Stimulated activated CD4-positive, alpha-beta T cell treated with anti-CD3 and anti-CD28 coated beads, Interleukin-4, amount 100 ng/mL, for 4 hours (primary cell): Measurements from ENCODE around the gene GPRIN2.

ENCODE experiments used
- DNase-seq, 2 experiments: peaks; one replicate each; pipeline ENCODE4 v3.0.0-alpha.2; 2020

The GPRIN2 gene

DNA sequence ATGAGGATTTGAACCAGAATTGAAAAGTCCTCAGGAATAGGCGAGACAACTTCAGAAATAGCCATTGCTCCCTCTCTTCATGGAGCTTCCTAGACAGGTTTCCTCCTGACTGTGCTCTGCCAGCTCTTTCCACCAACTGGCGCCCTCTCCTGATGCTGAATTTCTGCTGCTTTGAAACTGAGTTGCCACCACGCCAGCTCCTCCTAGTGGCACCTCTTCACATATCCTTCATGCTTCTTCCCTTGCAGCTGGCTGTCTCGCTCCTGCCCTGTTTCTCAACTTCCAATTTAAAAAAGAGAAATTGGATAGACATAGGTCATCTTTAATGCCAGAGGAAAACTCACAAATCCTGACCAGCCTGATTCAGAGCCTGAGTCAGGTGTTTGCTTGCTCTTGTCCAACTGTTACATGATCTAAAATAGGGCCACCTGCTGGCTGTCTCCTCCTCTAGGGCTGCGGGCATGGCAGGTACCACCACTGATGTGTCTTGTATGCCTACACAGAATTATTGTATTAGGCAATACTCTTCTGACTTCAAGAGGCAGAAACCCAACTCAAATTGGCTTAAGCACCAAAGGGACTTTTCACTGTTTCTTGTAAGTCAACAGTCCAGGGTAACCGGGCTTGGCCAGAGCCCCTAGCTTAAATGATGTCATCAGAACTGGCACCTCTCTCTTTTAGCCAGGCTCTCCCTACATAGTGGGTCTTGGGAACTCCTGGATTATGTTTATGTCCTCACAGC is 9.3 kb upstream of the GPRIN2 start:
- peak; percentile 22 to 30 for DNase-seq

DNA sequence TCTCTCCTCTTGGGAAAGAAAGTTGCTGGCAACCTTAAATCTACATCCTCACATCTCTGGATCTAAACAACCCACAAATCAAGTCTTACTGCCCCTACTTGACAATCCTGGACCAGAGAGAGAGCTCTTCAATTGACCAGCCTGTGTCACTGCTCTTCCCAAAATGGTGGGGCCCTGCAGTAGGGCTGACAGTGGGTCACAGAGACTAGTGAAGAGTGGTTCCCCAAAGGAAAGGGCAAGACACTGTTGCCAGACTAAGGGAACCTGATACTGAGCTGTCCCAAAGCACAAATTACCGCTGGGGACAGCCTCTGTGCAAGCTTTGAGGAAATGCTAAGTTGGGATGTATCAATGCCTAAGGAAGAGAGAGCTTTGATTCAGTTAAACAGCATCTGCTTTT is 4.5 kb upstream of the GPRIN2 start:
- peak in 1 of 2 experiments; percentile 1 for DNase-seq

DNA sequence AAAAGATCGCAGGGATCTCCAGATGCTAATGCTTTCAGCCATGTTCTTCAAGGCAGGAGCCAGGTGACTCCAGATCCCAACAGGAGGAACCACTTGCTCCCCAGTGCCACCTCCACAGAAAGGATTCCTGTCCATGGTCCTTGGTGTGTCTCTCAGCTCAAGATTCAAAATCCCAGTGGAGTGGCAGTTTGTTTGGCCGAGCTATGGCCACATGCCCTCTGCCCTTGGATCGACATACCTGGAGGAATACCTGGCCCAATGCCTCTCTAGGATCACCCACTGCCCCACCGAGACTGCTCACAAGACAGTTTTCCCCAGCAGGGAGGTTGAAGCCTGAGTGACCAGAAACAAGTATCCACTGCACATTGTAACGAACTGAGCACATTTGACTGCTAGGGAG is 3.9 kb upstream of the GPRIN2 start:
- peak in 1 of 2 experiments; percentile 1 for DNase-seq

DNA sequence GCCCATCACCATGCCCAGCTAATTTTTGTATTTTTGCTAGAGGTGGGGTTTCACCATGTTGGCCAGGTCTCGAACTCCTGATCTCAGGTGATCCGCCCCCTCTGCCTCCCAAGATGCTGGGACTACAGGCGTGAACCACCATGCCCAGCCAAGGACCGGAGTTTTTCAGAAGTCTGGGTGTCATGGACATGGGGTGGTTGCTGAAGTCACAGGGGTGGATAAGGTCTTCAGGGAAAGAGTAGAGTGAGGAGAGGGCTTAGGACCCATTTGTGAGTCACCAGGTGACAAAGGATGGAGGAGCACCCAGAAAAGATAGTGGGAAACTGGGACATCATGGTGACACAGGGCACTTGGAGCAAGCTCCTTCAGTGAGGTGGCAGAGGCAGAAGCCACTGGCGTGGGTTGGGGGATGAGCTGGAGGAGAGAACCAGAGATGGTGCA is 2.8 kb upstream of the GPRIN2 start:
- no peak for DNase-seq

DNA sequence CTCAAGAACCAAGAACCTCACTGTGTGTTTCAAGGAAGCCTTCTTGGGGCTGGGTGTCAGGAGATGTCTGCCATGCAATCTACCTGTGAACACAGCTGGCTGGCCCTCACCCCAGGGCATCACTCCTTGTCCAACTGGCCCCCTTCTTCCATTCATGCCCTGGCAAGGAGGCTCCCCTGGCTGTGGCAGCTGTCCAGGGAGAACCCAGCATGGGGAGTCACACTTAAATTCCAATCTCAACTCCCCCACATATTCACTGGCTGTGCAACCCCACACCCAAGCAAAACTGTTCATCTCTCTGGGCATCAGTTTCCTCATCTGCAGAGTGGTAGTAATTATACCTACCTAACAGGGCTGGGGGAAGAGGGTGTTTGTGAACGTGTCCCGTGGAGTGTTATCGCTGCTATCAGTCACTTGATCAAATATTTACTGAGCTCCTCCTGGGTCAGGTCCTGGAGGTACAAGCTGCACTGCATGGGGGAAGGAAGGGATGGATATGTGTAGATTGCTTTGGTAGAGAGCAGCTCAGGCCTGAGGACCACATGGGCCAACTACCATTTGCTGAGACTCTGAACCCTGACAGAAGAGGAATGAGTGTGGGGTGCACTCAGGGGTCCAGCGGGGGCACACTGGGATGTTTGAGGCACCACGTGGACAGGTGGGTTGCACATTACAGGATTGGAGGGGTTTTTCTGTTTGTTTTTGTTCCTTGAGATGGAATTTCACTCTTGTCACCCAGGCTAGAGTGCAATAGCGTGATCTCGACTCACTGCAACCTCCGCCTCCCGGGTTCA is 2.1 kb upstream of the GPRIN2 start:
- peak in 1 of 2 experiments; percentile 1 for DNase-seq

DNA sequence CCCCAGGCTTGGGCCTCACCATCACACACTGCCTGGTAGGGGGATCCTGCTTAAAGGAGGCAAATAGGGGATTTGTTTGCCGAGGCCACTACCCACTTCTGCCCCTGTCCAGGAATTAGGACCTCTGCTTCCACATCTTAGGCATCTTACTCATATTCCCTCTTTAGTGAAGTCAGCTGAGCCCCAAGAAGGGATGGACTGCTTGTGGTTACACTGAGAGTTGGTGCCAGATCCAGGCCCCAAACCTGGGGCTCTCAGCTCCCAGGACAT is 1.6 kb upstream of the GPRIN2 start:
- DNase-seq, result no peak

DNA sequence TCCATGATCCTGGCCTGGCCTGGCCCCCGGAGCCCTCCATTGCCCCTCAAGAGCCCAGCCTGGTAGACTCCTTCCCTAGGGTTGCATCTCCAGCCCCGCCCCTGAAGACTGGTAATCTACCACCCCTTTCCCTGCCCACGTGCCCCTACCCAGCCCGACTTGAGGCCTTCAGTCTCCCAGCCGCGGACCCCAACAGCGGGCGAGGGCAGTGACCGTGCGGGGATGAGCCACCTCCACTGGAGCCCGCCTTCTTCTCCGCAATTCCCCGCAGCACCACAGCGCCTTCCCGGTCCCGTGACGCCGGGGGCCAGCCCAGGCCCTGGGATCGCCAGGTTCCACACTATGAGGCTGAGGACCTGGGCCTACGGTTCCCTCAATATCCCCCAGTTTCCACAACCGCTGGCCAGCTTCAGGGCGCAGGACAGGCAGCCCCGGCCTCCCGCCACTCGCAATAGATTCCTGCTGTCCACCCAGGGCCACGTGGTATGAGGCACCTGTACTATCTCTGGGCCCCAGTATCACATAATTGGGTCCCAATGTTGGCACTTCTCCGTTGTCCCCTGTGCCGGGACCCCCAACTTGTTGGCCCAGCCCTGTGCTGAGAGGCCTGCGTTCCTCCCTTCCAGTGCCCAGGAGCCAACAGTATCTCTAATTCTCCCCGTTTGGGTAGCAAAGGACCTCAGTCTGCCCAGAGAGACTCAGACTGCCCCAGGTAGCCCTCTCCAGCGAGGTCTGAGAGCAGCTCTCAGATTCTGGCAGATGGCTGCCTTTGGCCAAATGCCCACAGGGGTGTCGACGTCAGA is 1.1 kb upstream of the GPRIN2 start:
- DNase-seq, result peak in 1 of 2 experiments; percentile 1

DNA sequence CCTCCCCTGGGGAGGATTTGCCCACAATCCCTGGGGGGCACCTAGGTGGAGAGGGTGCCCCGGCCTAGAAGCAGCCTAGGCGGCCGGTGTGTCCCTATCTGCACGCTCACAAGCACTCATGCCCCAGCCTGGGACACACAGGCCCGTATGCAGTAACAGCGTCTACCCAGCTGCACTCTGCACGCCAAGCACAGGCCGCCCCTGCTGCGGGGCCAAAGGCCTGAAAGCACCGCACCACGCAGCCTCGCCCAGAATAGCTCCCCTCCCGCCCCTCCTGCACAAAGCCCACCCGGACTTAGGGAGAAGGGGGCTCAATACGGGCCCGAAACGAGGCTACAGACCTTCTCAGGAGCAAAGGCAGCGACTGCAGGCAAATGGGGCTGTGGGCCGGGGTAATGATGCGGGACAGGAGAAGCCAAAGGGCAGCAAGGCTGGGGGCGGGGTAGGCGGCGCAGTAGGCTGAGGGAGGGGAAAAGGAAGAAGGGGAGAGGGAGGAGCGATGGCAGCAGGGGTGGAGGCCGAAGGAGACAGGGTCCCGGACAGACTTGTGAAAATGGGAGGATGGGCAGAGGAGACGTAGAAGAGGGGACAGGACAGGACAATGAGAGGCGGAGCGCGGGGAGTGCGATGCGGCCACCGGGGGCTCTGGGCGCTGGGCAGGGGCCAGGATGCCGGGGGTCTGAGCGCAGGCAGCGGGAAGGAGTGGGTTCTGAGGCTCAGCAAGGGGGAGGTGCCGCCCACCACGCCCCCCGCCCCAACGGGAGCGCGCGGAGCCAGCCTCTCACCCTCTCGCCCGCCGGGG is 544 bp downstream of the GPRIN2 start:
- DNase-seq, result no peak

DNA sequence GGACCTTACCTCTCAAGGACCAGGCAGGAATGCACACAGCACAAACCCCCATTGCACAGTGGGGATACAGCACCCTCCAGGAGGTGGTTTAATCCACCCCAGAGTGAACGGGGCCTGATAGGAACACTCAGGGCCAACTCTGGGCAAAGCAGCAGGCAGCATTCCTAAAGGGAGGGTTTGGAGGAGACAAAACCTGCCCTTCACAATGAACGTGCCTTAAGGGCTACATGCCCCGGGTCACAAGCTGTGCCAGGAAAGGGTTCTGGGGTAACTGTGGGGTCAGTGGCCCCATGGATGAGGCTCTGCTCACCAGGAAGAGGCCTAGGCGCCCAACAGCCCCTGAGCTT is 1.1 kb downstream of the GPRIN2 start:
- DNase-seq, result peak in 1 of 2 experiments; percentile 0

DNA sequence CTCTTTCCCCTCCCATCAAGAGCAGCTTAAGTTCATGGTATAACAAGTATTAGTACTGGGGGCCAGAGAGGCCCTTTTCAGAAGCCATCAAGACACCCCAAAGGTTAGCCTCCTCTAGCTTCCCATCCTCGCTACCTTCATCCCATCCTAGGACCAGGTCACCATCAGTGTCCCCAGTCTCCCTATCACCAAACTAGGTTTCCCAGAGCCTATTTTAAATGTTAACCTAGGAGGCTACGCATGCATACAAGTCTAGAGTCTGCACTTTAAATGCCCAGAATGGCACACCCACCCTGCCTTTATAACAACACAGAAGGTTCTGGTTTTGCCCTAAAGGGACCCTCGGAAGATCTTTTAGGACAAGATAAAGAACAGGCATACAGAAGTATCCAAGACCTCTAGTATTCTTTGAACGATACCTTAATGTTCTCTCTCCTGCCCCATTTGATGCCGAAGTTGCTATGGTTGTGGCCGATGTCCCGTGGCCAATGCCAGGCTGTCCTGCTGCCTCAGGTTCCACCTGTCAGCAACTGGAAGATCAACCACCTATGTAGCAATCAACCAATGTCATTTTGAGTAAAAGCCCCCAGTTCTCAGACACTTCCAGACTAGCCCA is 2.2 kb downstream of the GPRIN2 start:
- no peak for DNase-seq

DNA sequence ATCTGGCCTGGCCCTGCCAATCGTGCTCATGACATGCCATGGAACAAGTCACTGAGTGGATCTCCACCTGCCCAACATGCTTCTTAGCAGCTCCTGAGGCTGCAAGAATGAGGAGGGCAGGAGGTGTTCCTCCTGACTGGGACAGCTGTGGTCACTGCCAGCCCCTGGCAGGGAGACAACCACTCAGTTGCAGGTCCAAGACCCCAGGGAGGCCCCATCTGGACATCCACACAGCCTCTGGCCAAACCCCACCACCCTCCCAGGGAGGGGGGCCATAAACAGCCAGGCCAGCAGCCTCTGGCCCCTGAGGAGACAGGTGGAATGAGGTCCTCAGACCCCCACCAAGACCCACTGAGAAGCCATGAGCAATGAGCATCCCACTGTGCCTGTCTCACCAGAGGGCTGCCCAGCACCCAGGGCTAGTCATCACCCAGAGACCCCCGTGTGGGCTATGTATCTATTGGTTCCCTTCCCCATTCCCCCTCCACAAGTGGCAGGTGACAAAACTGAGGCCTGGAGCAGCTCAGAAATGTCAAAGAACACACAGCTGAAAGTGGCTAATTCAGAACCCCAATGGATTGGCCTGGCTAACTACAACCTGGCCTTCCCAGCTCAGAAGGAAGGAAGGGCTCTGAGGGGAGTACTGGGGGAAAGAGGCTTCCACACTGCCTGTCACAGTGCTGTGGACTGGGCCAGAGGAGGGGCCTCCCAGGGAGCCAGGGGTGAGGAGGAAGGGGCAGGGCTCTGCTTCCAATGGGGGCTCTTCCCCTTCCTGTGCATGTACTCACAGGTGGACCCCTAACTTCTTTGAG is 3.0 kb downstream of the GPRIN2 start:
- no peak for DNase-seq

DNA sequence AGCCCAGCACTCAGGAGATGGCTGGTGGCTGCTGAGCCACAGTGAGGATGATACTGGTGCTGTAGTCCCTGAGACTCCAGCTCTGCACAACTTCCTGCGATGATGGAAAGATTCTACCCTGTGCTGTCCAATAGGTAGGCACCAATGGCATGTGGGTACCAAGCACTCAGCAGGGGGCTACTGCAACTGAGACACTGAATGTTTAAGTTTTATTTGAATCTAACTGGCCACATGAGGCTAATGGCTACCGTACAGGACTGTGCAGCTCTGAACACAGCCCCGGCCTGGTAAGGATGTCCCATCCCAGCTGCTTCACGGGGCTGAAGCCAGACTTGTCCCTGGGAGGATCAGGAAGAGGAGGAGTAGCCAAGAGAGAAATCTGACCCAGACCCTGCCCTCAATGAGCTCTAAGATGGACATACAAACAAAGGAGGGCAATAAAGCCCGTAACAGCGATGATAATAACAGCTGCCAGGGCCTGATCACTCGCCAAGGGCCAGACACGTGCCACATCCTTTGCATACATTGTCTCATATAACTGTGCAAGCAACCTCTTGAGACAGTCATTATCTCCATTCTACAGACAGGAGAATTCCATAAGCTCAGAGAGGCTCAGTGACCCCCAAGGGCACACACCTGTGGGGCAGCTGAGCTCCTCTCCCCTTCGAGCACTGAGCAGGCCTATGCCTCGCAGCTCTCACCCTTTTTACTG is 3.8 kb downstream of the GPRIN2 start:
- DNase-seq, result no peak

DNA sequence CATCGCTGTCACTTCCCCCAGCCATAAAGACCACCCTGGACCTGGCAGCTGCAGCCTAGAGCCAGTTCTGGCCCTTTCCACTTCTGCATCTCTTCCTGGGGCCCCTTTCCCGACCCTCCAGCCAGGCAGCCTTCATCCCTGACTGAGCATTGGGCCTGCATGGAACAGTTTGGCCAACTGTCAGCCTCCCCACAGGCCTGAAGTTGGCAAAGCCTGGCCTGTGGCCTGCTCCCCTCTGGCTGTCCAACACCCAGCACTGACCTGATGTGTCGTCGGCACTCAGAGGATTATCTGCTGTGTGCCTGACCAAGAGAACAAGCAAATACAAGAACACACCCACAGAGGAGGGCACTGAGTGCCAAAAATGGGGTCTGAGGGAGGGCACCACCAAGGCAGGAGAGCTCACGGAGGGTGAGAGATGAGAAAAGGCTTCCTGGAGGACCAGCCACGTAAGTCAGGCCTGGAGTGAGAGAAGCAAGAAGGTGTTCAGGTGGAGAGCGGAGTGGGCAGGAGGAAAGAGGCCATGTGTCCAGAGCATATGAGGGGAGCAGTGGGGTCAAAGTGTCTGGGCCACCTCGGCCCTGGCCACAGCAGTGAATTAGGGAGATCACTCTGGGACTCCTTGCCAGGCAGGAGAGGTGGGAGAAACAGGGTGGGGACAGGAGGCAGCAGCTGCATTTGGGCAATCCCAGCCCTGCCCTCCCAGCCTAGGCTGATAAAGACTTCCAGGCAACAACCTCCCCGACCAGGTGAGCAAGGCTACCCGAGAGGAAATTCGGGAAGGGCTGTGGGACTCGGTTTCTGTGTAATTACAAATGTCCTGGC is 4.5 kb downstream of the GPRIN2 start:
- peak in 1 of 2 experiments; percentile 1 for DNase-seq

DNA sequence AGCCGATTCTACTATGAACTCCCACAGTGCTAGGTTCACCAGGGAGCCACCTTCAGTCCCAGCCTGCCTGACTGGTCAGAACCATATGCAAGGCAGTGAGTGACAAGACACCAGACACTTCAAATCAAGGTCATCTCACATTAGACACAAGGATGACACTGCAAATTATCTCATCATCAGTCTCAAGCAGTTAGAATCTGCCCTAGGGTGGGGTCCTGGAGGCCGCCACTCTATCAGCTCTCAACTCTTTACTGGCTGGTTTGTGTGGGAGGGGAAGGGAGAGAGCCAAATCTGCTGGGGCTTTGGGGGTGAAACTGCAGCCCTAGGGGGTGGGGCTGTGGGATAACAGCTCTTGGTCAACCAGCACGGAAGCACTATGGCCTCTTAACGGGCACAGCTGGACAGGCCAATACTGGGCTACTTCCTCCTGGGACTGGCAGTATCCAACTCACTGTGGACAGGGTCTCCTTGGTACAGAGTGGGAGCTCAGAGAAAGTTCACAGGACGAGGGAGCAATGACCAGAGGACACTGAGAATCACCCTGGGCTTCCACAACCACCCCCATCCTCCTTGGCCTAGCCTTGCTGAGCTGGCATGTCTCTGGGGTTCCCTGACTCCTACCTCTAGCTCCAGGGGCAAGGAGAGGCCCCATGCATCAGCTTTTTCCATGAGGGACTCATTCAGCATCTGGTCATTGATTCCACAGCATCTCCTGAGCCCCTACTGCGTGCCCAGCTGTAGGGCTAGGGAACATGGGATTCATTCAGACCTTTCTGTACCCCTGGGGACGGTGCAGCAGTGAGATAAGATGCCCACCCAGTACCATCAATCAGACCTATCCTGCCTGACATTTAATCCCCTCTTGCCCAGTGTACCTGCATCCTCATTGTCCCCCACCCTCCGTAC is 5.4 kb downstream of the GPRIN2 start:
- DNase-seq, result no peak

DNA sequence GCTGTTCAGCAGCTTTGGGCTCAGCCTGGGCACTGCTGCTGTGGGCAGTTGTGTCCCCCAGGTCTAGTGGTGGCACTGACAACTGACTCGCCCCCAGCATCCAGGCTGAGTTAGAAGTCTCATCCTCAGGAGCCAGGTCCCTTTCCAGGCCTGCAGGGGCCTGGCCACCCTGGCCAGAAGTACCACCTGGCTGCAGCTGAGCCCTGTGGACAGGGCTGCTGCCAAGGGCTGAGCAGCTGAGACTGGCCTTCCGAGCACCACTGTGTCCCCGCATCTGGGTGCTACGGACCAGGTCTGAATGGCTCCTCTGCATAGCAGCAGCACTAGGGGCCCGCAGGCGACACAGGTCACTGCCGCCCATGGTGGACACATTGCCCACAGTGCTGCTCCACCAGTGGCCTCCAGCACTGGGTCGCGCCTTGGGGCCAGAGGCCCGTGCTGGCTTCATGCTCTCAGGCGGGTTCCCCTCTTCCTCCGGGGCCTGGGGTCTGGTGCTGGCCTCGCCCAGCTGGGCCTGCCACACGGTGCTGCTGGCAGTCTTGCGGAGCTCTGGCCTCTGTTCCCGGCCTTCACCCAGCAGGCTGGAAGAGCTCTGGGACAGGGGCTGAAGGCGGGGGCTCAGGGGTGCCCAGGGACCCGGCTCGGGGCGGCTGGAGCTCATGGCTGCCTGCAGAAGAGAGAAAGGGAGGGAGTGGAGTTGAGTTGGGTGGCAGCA is 6.2 kb downstream of the GPRIN2 start:
- peak in 1 of 2 experiments; percentile 1 for DNase-seq

DNA sequence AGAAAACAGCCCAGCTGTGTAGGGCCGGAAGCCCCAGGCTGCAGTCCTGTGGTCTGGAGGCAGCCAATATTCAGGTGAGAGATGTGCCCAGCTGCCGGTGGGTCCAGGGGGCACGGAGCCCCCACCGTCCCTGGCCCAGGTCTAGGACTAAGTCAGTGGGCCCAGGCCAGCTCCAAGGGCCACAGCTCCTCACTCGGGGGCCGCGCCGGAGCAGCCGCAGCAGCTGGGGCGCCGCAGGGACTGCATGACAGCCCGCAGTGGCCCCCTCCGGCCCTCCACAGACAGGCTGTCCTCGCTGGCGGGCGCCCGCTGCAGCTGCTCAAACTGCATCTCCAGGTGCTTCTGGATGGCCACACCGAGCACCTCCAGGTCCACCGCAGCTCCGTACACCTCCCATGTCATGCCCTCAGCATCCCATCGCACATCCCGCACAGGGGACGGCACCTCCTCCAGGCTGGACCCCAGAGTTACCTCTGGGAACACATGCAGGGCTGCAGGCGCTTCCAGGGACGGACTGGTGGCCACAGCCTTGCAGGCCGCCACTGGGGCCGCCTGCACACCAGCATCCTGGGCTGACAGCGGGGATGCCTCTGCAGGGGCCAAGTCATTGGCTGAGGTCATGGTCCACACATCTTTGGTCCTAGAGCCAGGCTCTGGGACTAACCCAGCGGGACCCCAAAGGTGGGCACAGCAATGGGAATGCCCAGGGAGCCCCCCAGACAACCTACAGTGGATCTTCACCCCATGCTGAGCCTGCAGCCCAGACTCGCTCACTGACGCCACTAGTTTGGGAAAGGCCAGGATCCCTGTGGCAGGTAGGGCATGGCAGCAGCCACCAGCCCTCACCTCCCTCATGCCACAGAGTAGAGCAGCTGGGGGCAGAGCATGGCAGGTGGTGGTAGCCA is 7.0 kb downstream of the GPRIN2 start:
- DNase-seq, result peak in 1 of 2 experiments; percentile 1

DNA sequence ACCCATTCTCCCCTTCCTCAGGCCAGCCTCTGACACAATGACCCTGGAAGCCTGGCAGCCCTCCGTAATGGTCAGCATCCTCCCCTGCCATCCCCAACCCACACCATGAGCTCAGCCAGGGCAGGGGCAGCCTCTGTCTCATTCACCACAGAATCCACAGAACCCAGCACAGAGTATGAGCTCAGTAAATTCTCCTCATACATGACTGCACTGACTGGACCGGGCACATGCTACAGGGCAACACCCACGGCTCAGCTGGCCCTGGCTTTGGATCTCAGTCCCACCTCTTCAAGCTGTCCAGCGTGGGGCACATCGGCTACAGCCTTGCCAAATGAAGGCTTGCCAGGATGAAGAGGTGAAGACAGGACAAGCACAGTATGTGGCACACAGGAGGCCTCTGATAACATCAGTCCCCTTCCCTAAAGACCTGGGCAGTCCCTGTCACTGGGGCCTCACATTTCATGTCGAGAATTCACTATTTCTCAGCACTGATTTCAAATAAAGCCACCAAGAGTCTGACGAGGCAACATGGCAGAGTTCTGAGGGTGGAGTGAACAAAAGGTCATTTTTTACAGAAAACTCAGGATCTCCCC is 7.9 kb downstream of the GPRIN2 start:
- no peak for DNase-seq
